Adrenal gland (tissue), 5 donors: ENCODE data around the gene PDC.
"Not testable (repeated sequence)": the region's sequence is repeated elsewhere in the genome, so short reads cannot be mapped to it uniquely, and the experiment has no call there.

ENCODE experiments used
- CTCF ChIP-seq, 6 experiments: fragments of 450-650 bp in 4 of 6; fragments of 200-600 bp in 2 of 6; sonication (generic) in 1 of 6; IDR thresholded peaks; 1 replicate in 5 of 6; 2 replicates in 1 of 6; pipeline versions ENCODE4 v1.5.1 to v1.8.0; 2016 to 2021; ENCODE audit warnings: antibody characterized with exemption in 6 of 6, mild to moderate bottlenecking in 2 of 6, moderate library complexity in 1 of 6
- POLR2A ChIP-seq, 2 donors: fragments of 450-650 bp; IDR thresholded peaks; one replicate each; pipeline ENCODE4 v1.6.1; 2017; ENCODE audit warnings: antibody characterized with exemption in 2 of 2, mild to moderate bottlenecking in 2 of 2, moderate library complexity in 1 of 2
- donor health status: DM: no; HTN: no; CAD: no.

- TF ChIP-seq CTCF, POLR2A (IDR thresholded peaks at IDR 0.05): not testable (repeated sequence)
Measured at GRCh38 chr1:186401446-186401845, 59.5 kb downstream of the PDC start.
